ENCODE measurements around the gene EPAS1. TPM values are rescaled to one million over a fixed set of nuclear protein-coding genes. Genes with fewer than 3 reads are reported as not detected.

EPAS1 gene
- total RNA-seq, 1 experiment from 2014 or later: 106 TPM

GRCh38 chr2:46315103-46315890, 18.1 kb downstream of the EPAS1 start:
- in situ Hi-C loops (cut with HindIII; ENCODE audit: low pct_unique_long_range_greater_than_20kb, low sequenced_read_pairs): no loop called here
- CTCF ChIA-PET: interaction anchor here (0.6 kb wide), 1 partner anchor 277 kb away, joined by 5 read pairs; no protein-coding TSS in a partner anchor
- H3K27me3 ChIP-seq (ENCODE audit: control insufficient read depth, insufficient read depth, low read length): no peaks in the 10 kb centered on the region

GRCh38 chr2:46317094-46317486, 19.9 kb downstream of the EPAS1 start:
- POLR2A ChIA-PET: no interaction called here
- intact Hi-C loops (cut with micrococcal nuclease; ENCODE audit: unreplicated experiment) (no loop called here), in situ Hi-C loops (cut with HindIII; ENCODE audit: low pct_unique_long_range_greater_than_20kb, low sequenced_read_pairs) (no loop called here)
- CTCF ChIA-PET: no interaction called here
- Histone ChIP-seq H3K9me3 (ENCODE audit: control insufficient read depth, insufficient read depth, low read depth, low read length) (no peaks in the 10 kb centered on the region), H3K4me1 (ENCODE audit: control insufficient read depth, insufficient read depth, low read length) (peaks cover 75% of the 10 kb centered on the region), H3K36me3 (ENCODE audit: control insufficient read depth, insufficient read depth, low read length) (no peaks in the 10 kb centered on the region; the same call in 1 of the 2 replicates), H3K27me3 (ENCODE audit: control insufficient read depth, insufficient read depth, low read length) (no peaks in the 10 kb centered on the region), H3K27ac (ENCODE audit: low read length) (peak overlapping the region; percentile 84), H3K4me3 (ENCODE audit: low read depth in 2 of 2, low read length in 2 of 2) (no peak overlapping the region)
- ATAC-seq: no peak
- TF ChIP-seq POLR2AphosphoS5 (IDR thresholded peaks at IDR 0.05; ENCODE audit: low read depth, low read length) (no peak), SIN3A (IDR thresholded peaks at IDR 0.05; ENCODE audit: borderline replicate concordance, insufficient read depth, low read depth, low read length) (no peak), CTCF (IDR thresholded peaks at IDR 0.05) (no peak), REST (IDR thresholded peaks at IDR 0.05; ENCODE audit: insufficient read depth in 1 of 2, low read depth in 2 of 2, low read length in 1 of 2) (no peak), TCF7L2 (IDR thresholded peaks at IDR 0.05; ENCODE audit: low read depth, low read length) (no peak)
- BruUV-seq (replicated peaks): no TSS peak
- no peak for DNase-seq (ENCODE audit: low read depth, low spot score)

More at GRCh38 chr2:46315103-46315890, 18.1 kb downstream of the EPAS1 start:
- H3K9me3 ChIP-seq (ENCODE audit: control insufficient read depth, insufficient read depth, low read depth, low read length): no peaks in the 10 kb centered on the region
- DNase-seq (ENCODE audit: low read depth, low spot score): peak; percentile 96
- H3K4me3 ChIP-seq (ENCODE audit: low read depth in 2 of 2, low read length in 2 of 2): peak overlapping the region; percentile 0 to 26; a peak in 3 of 4 replicates
- intact Hi-C loops (cut with micrococcal nuclease; ENCODE audit: unreplicated experiment): no loop called here
- H3K27ac ChIP-seq (ENCODE audit: low read length): peak overlapping the region; percentile 84
- BruUV-seq (replicated peaks): no TSS peak
- TF ChIP-seq CTCF (IDR thresholded peaks at IDR 0.05) (no peak), TCF7L2 (IDR thresholded peaks at IDR 0.05; ENCODE audit: low read depth, low read length) (no peak), POLR2AphosphoS5 (IDR thresholded peaks at IDR 0.05; ENCODE audit: low read depth, low read length) (no peak), REST (IDR thresholded peaks at IDR 0.05; ENCODE audit: insufficient read depth in 1 of 2, low read depth in 2 of 2, low read length in 1 of 2) (no peak), SIN3A (IDR thresholded peaks at IDR 0.05; ENCODE audit: borderline replicate concordance, insufficient read depth, low read depth, low read length) (no peak)
- ATAC-seq: peak; percentile 87
- peaks cover 81% of the 10 kb centered on the region for H3K4me1 ChIP-seq (ENCODE audit: control insufficient read depth, insufficient read depth, low read length)
- POLR2A ChIA-PET: no interaction called here
- no peaks in the 10 kb centered on the region; the same call in 1 of the 2 replicates for H3K36me3 ChIP-seq (ENCODE audit: control insufficient read depth, insufficient read depth, low read length)

Measured in Panc1 (cell line).